Stimulated activated CD8-positive, alpha-beta memory T cell treated with anti-CD3 and anti-CD28 coated beads, Interleukin-7, amount 100 ng/mL, for 1 hour (primary cell): ENCODE data around the gene NCLN.
A peak's percentile ranks its signal among the peaks of the same experiment; 100 is the strongest.
"Not testable (repeated sequence)": the region's sequence is repeated elsewhere in the genome, so short reads cannot be mapped to it uniquely, and the experiment has no call there.

Experiments used
- DNase-seq, 2 donors: peaks; one replicate each; pipeline ENCODE4 v3.0.0-alpha.2; 2020; ENCODE audit warnings: low read depth in 2 of 2

Gene NCLN

GRCh38 chr19:3154957-3155736 lies 30.6 kb upstream of the NCLN start:
- DNase-seq: peak; percentile 38 to 56

GRCh38 chr19:3157096-3157845 lies 28.5 kb upstream of the NCLN start:
- no peak for DNase-seq

- DNase-seq: no peak
Observed at GRCh38 chr19:3159565-3159964, 26.2 kb upstream of the NCLN start.

GRCh38 chr19:3160219-3160618 lies 25.5 kb upstream of the NCLN start:
- DNase-seq: no peak

GRCh38 chr19:3161453-3161852 lies 24.3 kb upstream of the NCLN start:
- DNase-seq: no peak

GRCh38 chr19:3162418-3163229 lies 23.1 kb upstream of the NCLN start:
- DNase-seq: no peak

GRCh38 chr19:3163230-3163886 lies 22.4 kb upstream of the NCLN start:
- peak; percentile 42 to 49 for DNase-seq

- DNase-seq: no peak
Observed at GRCh38 chr19:3163943-3164342, 21.8 kb upstream of the NCLN start.

GRCh38 chr19:3167533-3168272 lies 18.0 kb upstream of the NCLN start:
- DNase-seq: no peak

- DNase-seq: no peak
Observed at GRCh38 chr19:3171894-3172672, 13.6 kb upstream of the NCLN start.

GRCh38 chr19:3172673-3173000 lies 13.1 kb upstream of the NCLN start:
- DNase-seq: not testable (repeated sequence)

- DNase-seq: no peak
Observed at GRCh38 chr19:3175781-3176714, 9.7 kb upstream of the NCLN start.

GRCh38 chr19:3176715-3177501 lies 8.8 kb upstream of the NCLN start:
- DNase-seq: peak; percentile 43 to 44

GRCh38 chr19:3178377-3178972 lies 7.3 kb upstream of the NCLN start, which contains the start of gene S1PR4:
Gene S1PR4 (plus strand): TSS chr19:3178769. CDS start chr19:3178793, 24 bp downstream.
- DNase-seq: peak; percentile 40 to 50

- no peak for DNase-seq
Observed at GRCh38 chr19:3178973-3179738, 6.6 kb upstream of the NCLN start.

- no peak for DNase-seq
Observed at GRCh38 chr19:3179739-3180293, 5.9 kb upstream of the NCLN start.
